NCI-H2029 treated with DMSO at 0.1 percent for 48 hours (cell line): ENCODE data around the gene IPO9.
"Not testable (repeated sequence)": the region's sequence is repeated elsewhere in the genome, so short reads cannot be mapped to it uniquely, and the experiment has no call there.

Experiments
- DNase-seq: peaks from one replicate; lab custom pipeline; 2025; lab: John Stamatoyannopoulos, UW

Gene IPO9

GRCh38 chr1:201848230-201848629 is 19.3 kb downstream of the IPO9 start:
- no peak for DNase-seq

- no peak for DNase-seq
These were observed 20.6 kb downstream of the IPO9 start for GRCh38 chr1:201849372-201850052.

GRCh38 chr1:201850053-201850397 is 21.1 kb downstream of the IPO9 start:
- DNase-seq, result no peak

- DNase-seq, result no peak
These were observed 23.0 kb downstream of the IPO9 start for GRCh38 chr1:201851949-201852348.

- not testable (repeated sequence) for DNase-seq
These were observed 27.8 kb downstream of the IPO9 start for GRCh38 chr1:201856722-201857121.

GRCh38 chr1:201859424-201859823 is 30.5 kb downstream of the IPO9 start:
- DNase-seq, result no peak

GRCh38 chr1:201861448-201861847 is 32.5 kb downstream of the IPO9 start:
- no peak for DNase-seq

GRCh38 chr1:201870397-201870796 is 41.4 kb downstream of the IPO9 start:
- DNase-seq, result no peak

GRCh38 chr1:201874672-201875071 is 45.7 kb downstream of the IPO9 start:
- DNase-seq, result no peak

- DNase-seq, result no peak
These were observed 47.3 kb downstream of the IPO9 start for GRCh38 chr1:201876148-201876818.

GRCh38 chr1:201877877-201878401 is 49.0 kb downstream of the IPO9 start:
- no peak for DNase-seq

GRCh38 chr1:201880928-201881571 is 52.1 kb downstream of the IPO9 start:
- DNase-seq, result no peak

GRCh38 chr1:201881617-201882016 is 52.7 kb downstream of the IPO9 start:
- no peak for DNase-seq

GRCh38 chr1:201882665-201883132 is 53.7 kb downstream of the IPO9 start:
- DNase-seq, result no peak

- DNase-seq, result no peak
These were observed 54.3 kb downstream of the IPO9 start for GRCh38 chr1:201883266-201883665.

- DNase-seq, result no peak
These were observed 54.8 kb downstream of the IPO9 start for GRCh38 chr1:201883786-201884185.

- no peak for DNase-seq
These were observed 55.5 kb downstream of the IPO9 start for GRCh38 chr1:201884425-201884824.

GRCh38 chr1:201885531-201886075 is 56.6 kb downstream of the IPO9 start:
- no peak for DNase-seq

GRCh38 chr1:201886103-201886885 is 57.3 kb downstream of the IPO9 start:
- DNase-seq, result no peak

GRCh38 chr1:201887116-201887866 is 58.3 kb downstream of the IPO9 start:
- DNase-seq, result no peak
